GM23338 (cell line): Measurements from ENCODE around the gene RARRES2. TPM values are rescaled to one million over a fixed set of nuclear protein-coding genes. Genes with fewer than 3 reads are reported as not detected.

Experiments
- ATAC-seq: fragments of 200-7000 bp; cut with Tn5 transposase; 3 replicates; pipeline ENCODE4 v1.9.1; 2020
- DNase-seq: peaks from one replicate; pipeline ENCODE4 v3.0.0-alpha.2; 2015; ENCODE audit warnings: low spot score
- H2AFZ ChIP-seq: fragments of 200-600 bp; sonication (generic); 2 replicates; pipeline ENCODE4 v1.8.0; 2016; ENCODE audit warnings: antibody characterized with exemption, mild to moderate bottlenecking, moderate library complexity
- H3F3A ChIP-seq: fragments of 200-600 bp; sonication (generic); replicated peaks from 2 replicates; pipeline ENCODE4 v1.8.0; 2017; ENCODE audit warnings: antibody characterized with exemption, mixed run types, low read depth
- H3K27ac ChIP-seq: fragments of 200-600 bp; sonication (generic); 2 replicates; pipeline ENCODE4 v1.6.1; 2016; ENCODE audit warnings: low read depth
- H3K27me3 ChIP-seq: fragments of 200-600 bp; sonication (generic); 2 replicates; pipeline ENCODE4 v1.8.0; 2016; ENCODE audit warnings: mild to moderate bottlenecking, mixed run types, moderate library complexity; ENCODE audit not compliant: insufficient read depth
- H3K36me3 ChIP-seq: fragments of 200-600 bp; sonication (generic); 2 replicates; pipeline ENCODE4 v1.8.0; 2016; ENCODE audit warnings: mild to moderate bottlenecking; ENCODE audit not compliant: insufficient read depth
- H3K4me1 ChIP-seq: fragments of 200-600 bp; sonication (generic); 2 replicates; pipeline ENCODE4 v1.8.0; 2016; ENCODE audit warnings: mild to moderate bottlenecking, moderate library complexity; ENCODE audit not compliant: insufficient read depth
- H3K4me2 ChIP-seq: fragments of 200-600 bp; sonication (generic); 2 replicates; pipeline ENCODE4 v1.7.1; 2017; ENCODE audit warnings: mixed run types
- H3K4me3 ChIP-seq: fragments of 200-600 bp; sonication (generic); 2 replicates; pipeline ENCODE4 v1.6.1; 2016; ENCODE audit warnings: mixed run types
- H3K79me2 ChIP-seq: fragments of 200-600 bp; sonication (generic); replicated peaks from 2 replicates; pipeline ENCODE4 v1.8.0; 2017; ENCODE audit warnings: mild to moderate bottlenecking; ENCODE audit not compliant: insufficient read depth
- H3K9me2 ChIP-seq: fragments of 200-600 bp; sonication (generic); 2 replicates; pipeline ENCODE4 v1.8.0; 2017; ENCODE audit not compliant: insufficient read depth
- H4K20me1 ChIP-seq: fragments of 200-600 bp; sonication (generic); replicated peaks from 2 replicates; pipeline ENCODE4 v1.8.0; 2017; ENCODE audit warnings: mild to moderate bottlenecking; ENCODE audit not compliant: insufficient read depth
- H3K27ac Mint-ChIP-seq: 2 replicates; pipeline ENCODE4 v1.8.0; 2020; ENCODE audit warnings: inconsistent platforms, mild to moderate bottlenecking, moderate library complexity, mixed read lengths
- H3K27me3 Mint-ChIP-seq: 3 replicates; pipeline ENCODE4 v1.8.0; 2022; ENCODE audit warnings: low read depth, mild to moderate bottlenecking, moderate library complexity, mixed read lengths, inconsistent platforms; ENCODE audit not compliant: insufficient read depth, poor library complexity
- H3K36me3 Mint-ChIP-seq: 3 replicates; pipeline ENCODE4 v1.8.0; 2021; ENCODE audit warnings: low read depth, mild to moderate bottlenecking, inconsistent platforms, moderate library complexity, mixed read lengths
- H3K4me1 Mint-ChIP-seq: 3 replicates; pipeline ENCODE4 v1.8.0; 2020; ENCODE audit warnings: mild to moderate bottlenecking, inconsistent platforms, mixed read lengths
- H3K4me3 Mint-ChIP-seq: 3 replicates; pipeline ENCODE4 v1.8.0; 2021; ENCODE audit warnings: moderate library complexity, mild to moderate bottlenecking, inconsistent platforms, mixed read lengths
- H3K9me3 Mint-ChIP-seq: 3 replicates; pipeline ENCODE4 v1.8.0; 2020; ENCODE audit warnings: moderate library complexity, mild to moderate bottlenecking, inconsistent platforms, mixed read lengths
- CREB1 ChIP-seq: fragments of 250-450 bp; sonication (Bioruptor Pico); IDR thresholded peaks from 2 replicates; pipeline ENCODE4 v1.5.0; 2020; ENCODE audit warnings: low read depth, mild to moderate bottlenecking, moderate library complexity
- ETS1 ChIP-seq: IDR thresholded peaks from 2 replicates; pipeline ENCODE4 v1.6.1; 2016; ENCODE audit warnings: antibody characterized with exemption
- EZH2 ChIP-seq: fragments of 200-600 bp; sonication (generic); IDR thresholded peaks from one replicate; pipeline ENCODE4 v1.8.0; 2017; ENCODE audit warnings: antibody characterized with exemption, mild to moderate bottlenecking, low read depth; ENCODE audit not compliant: unreplicated experiment
- EZH2phosphoT487 ChIP-seq: fragments of 200-600 bp; sonication (generic); IDR thresholded peaks from one replicate; pipeline ENCODE4 v1.8.1; 2018; ENCODE audit warnings: antibody characterized with exemption; ENCODE audit not compliant: unreplicated experiment
- JUNB ChIP-seq: IDR thresholded peaks from one replicate; pipeline ENCODE4 v1.6.1; 2016; ENCODE audit warnings: antibody characterized with exemption; ENCODE audit not compliant: unreplicated experiment
- NANOG ChIP-seq: IDR thresholded peaks from 2 replicates; pipeline ENCODE4 v1.6.1; 2016; ENCODE audit warnings: antibody characterized with exemption, borderline replicate concordance
- POLR2AphosphoS5 ChIP-seq: IDR thresholded peaks from 2 replicates; pipeline ENCODE4 v1.6.1; 2016; ENCODE audit warnings: antibody characterized with exemption, low read depth
- REST ChIP-seq: IDR thresholded peaks from one replicate; pipeline ENCODE4 v1.6.1; 2018; ENCODE audit warnings: antibody characterized with exemption; ENCODE audit not compliant: unreplicated experiment
- STAT1 ChIP-seq: IDR thresholded peaks from one replicate; pipeline ENCODE4 v1.6.1; 2016; ENCODE audit warnings: antibody characterized with exemption; ENCODE audit not compliant: unreplicated experiment
- ZNF331 ChIP-seq: fragments of 250-450 bp; sonication (Bioruptor Pico); IDR thresholded peaks from 2 replicates; pipeline ENCODE4 v1.5.0; 2020; ENCODE audit warnings: low read depth, mild to moderate bottlenecking, moderate library complexity
- polyA plus RNA-seq: library from polyadenylated mRNA; unstranded; fragments of >200 nt; fragmentation: Nextera tagmentation; extraction: Ambion mirVana; gene quantifications from 2 replicates; pipeline ENCODE4 v1.2.1, GENCODE V29; 2016
- total RNA-seq: library from RNA; depleted of rRNA; stranded (reverse); fragments of >200 nt; shearing (Covaris generic); gene quantifications from 2 replicates; pipeline ENCODE4 v1.2.3, GENCODE V29; 2014
- TF ChIP-seq, protein P1 (sequence below), 2 experiments: fragments of 200-600 bp in 1 of 2; sonication (generic) in 1 of 2; conservative IDR thresholded peaks; 2 replicates each; pipeline versions ENCODE4 v1.5.1 to v1.6.1; 2016 to 2017; ENCODE audit warnings: antibody characterized with exemption in 2 of 2, low read depth in 2 of 2, mild to moderate bottlenecking in 2 of 2, moderate library complexity in 1 of 2
- TF ChIP-seq, protein P2 (sequence below): fragments of 250-450 bp; sonication (Bioruptor Pico); IDR thresholded peaks from 2 replicates; pipeline ENCODE4 v1.5.0; 2020; ENCODE audit warnings: mild to moderate bottlenecking, moderate library complexity

RARRES2 gene
- total and polyA plus RNA-seq, 2 experiments from 2014 or later = 169 to 314 TPM

DNA sequence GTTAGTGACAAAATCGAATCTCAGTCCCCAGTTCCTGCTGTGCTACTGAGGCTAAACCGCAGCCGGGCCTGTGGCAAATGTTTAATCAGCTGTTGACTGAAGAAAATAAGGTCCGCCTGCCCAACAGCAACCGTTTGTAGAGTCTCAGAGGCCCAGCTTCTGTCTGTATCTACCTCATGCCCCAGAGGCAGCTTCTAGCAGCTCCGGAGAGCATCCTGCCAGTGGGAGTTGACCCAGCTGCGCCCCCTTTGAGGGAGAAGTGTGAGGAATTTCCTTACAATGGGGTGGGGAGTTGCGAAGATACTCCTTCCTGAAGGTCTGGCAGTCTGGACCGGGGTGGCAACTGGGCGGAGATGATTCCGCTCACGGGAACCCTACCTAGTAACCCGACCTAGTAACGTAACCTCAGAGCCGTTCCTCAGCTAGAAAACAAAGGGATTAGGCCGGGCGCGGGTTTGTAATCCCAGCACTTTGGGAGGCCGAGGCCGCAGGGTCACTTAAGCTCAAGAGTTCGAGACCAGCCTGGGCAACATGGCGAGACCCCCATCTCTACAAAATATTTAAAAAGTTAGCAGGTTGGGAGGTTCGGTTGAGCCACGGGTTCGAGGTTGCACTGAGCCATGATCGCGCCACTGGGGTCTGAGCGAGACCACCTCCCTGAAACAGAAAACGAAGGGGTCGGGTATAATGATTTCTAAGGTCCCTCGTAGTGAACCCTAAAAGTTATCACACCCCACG is 36.9 kb upstream of the RARRES2 start:
- Histone ChIP-seq H3K79me2 (peaks cover 45% of the 10 kb centered on the region), H4K20me1 (no peaks in the 10 kb centered on the region; the same call in none of the 2 replicates), H2AFZ (no peak overlapping the region), H3K4me3 (peak overlapping the region; percentile 98), H3F3A (peaks cover 46% of the 10 kb centered on the region), H3K4me2 (peak overlapping the region; percentile 98), H3K36me3 (no peaks in the 10 kb centered on the region), H3K27me3 (no peaks in the 10 kb centered on the region), H3K4me1 (peaks cover 65% of the 10 kb centered on the region), H3K9me2 (no peaks in the 10 kb centered on the region), H3K27ac (peak overlapping the region; percentile 97)
- Mint-ChIP-seq H3K36me3 (peaks cover 28% of the 10 kb centered on the region), H3K4me3 (peak overlapping the region; percentile 72), H3K27ac (peak overlapping the region; percentile 94), H3K27me3 (peaks cover 30% of the 10 kb centered on the region), H3K9me3 (no peaks in the 10 kb centered on the region), H3K4me1 (peaks cover 80% of the 10 kb centered on the region)
- DNase-seq (peak; percentile 97), ATAC-seq (peak; percentile 56)
- TF ChIP-seq STAT1 (no peak), EZH2 (no peak), JUNB (no peak), REST (no peak), ETS1 (peak; percentile 40; the same call in 1 of the 2 replicates), POLR2AphosphoS5 (peak; percentile 75), NANOG (no peak), CREB1 (CRISPR knock-in tag) (no peak), EZH2phosphoT487 (no peak), ZNF331 (CRISPR knock-in tag) (no peak)
- TF ChIP-seq, protein P1, sequence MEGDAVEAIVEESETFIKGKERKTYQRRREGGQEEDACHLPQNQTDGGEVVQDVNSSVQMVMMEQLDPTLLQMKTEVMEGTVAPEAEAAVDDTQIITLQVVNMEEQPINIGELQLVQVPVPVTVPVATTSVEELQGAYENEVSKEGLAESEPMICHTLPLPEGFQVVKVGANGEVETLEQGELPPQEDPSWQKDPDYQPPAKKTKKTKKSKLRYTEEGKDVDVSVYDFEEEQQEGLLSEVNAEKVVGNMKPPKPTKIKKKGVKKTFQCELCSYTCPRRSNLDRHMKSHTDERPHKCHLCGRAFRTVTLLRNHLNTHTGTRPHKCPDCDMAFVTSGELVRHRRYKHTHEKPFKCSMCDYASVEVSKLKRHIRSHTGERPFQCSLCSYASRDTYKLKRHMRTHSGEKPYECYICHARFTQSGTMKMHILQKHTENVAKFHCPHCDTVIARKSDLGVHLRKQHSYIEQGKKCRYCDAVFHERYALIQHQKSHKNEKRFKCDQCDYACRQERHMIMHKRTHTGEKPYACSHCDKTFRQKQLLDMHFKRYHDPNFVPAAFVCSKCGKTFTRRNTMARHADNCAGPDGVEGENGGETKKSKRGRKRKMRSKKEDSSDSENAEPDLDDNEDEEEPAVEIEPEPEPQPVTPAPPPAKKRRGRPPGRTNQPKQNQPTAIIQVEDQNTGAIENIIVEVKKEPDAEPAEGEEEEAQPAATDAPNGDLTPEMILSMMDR (conservative IDR thresholded peaks at IDR 0.05; ENCODE audit: low read depth in 2 of 2) = peak; percentile 30 to 70; a peak in 3 of 4 replicates
- TF ChIP-seq, protein P2, sequence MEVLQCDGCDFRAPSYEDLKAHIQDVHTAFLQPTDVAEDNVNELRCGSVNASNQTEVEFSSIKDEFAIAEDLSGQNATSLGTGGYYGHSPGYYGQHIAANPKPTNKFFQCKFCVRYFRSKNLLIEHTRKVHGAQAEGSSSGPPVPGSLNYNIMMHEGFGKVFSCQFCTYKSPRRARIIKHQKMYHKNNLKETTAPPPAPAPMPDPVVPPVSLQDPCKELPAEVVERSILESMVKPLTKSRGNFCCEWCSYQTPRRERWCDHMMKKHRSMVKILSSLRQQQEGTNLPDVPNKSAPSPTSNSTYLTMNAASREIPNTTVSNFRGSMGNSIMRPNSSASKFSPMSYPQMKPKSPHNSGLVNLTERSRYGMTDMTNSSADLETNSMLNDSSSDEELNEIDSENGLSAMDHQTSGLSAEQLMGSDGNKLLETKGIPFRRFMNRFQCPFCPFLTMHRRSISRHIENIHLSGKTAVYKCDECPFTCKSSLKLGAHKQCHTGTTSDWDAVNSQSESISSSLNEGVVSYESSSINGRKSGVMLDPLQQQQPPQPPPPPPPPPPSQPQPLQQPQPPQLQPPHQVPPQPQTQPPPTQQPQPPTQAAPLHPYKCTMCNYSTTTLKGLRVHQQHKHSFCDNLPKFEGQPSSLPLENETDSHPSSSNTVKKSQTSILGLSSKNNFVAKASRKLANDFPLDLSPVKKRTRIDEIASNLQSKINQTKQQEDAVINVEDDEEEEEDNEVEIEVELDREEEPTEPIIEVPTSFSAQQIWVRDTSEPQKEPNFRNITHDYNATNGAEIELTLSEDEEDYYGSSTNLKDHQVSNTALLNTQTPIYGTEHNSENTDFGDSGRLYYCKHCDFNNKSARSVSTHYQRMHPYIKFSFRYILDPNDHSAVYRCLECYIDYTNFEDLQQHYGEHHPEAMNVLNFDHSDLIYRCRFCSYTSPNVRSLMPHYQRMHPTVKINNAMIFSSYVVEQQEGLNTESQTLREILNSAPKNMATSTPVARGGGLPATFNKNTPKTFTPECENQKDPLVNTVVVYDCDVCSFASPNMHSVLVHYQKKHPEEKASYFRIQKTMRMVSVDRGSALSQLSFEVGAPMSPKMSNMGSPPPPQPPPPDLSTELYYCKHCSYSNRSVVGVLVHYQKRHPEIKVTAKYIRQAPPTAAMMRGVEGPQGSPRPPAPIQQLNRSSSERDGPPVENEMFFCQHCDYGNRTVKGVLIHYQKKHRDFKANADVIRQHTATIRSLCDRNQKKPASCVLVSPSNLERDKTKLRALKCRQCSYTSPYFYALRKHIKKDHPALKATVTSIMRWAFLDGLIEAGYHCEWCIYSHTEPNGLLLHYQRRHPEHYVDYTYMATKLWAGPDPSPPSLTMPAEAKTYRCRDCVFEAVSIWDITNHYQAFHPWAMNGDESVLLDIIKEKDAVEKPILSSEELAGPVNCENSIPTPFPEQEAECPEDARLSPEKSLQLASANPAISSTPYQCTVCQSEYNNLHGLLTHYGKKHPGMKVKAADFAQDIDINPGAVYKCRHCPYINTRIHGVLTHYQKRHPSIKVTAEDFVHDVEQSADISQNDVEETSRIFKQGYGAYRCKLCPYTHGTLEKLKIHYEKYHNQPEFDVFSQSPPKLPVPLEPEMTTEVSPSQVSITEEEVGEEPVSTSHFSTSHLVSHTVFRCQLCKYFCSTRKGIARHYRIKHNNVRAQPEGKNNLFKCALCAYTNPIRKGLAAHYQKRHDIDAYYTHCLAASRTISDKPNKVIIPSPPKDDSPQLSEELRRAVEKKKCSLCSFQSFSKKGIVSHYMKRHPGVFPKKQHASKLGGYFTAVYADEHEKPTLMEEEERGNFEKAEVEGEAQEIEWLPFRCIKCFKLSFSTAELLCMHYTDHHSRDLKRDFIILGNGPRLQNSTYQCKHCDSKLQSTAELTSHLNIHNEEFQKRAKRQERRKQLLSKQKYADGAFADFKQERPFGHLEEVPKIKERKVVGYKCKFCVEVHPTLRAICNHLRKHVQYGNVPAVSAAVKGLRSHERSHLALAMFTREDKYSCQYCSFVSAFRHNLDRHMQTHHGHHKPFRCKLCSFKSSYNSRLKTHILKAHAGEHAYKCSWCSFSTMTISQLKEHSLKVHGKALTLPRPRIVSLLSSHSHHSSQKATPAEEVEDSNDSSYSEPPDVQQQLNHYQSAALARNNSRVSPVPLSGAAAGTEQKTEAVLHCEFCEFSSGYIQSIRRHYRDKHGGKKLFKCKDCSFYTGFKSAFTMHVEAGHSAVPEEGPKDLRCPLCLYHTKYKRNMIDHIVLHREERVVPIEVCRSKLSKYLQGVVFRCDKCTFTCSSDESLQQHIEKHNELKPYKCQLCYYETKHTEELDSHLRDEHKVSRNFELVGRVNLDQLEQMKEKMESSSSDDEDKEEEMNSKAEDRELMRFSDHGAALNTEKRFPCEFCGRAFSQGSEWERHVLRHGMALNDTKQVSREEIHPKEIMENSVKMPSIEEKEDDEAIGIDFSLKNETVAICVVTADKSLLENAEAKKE = peak; percentile 88
